RWPE2 (cell line): ENCODE results near the gene RORC.

ENCODE experiments used
- ATAC-seq: fragments of 200-7000 bp; cut with Tn5 transposase; 3 replicates; pipeline ENCODE4 v1.9.1; 2021; ENCODE audit warnings: low read depth
- DNase-seq: peaks from one replicate; pipeline ENCODE4 v3.0.0-alpha.2; 2020; ENCODE audit warnings: low spot score
- H3K27ac ChIP-seq: fragments of 450-650 bp; 2 replicates; pipeline ENCODE4 v1.5.1; 2017; ENCODE audit warnings: mild to moderate bottlenecking; ENCODE audit not compliant: poor library complexity, severe bottlenecking
- H3K27me3 ChIP-seq: fragments of 250-450 bp; sonication (Bioruptor Pico); 2 replicates; pipeline ENCODE4 v1.5.1; 2021; ENCODE audit warnings: mild to moderate bottlenecking, moderate library complexity; ENCODE audit not compliant: insufficient read depth, poor library complexity, severe bottlenecking
- H3K36me3 ChIP-seq: fragments of 250-450 bp; sonication (Bioruptor Pico); 2 replicates; pipeline ENCODE4 v1.5.1; 2020; ENCODE audit warnings: low read depth, mild to moderate bottlenecking, moderate library complexity
- H3K4me1 ChIP-seq: fragments of 250-450 bp; sonication (Bioruptor Pico); 2 replicates; pipeline ENCODE4 v1.5.1; 2021; ENCODE audit warnings: mild to moderate bottlenecking, moderate library complexity; ENCODE audit not compliant: insufficient read depth, poor library complexity, severe bottlenecking
- H3K4me3 ChIP-seq: fragments of 250-450 bp; sonication (Bioruptor Pico); 2 replicates; pipeline ENCODE4 v1.5.1; 2021; ENCODE audit warnings: mild to moderate bottlenecking, moderate library complexity; ENCODE audit not compliant: severe bottlenecking
- H3K9me3 ChIP-seq: fragments of 250-450 bp; sonication (Bioruptor Pico); 2 replicates; pipeline ENCODE4 v1.5.1; 2021; ENCODE audit warnings: mild to moderate bottlenecking, moderate library complexity; ENCODE audit not compliant: severe bottlenecking
- TF ChIP-seq, protein P1 (sequence below): fragments of 450-650 bp; IDR thresholded peaks from one replicate; pipeline ENCODE4 v1.5.1; 2017; ENCODE audit warnings: mild to moderate bottlenecking, moderate library complexity; ENCODE audit not compliant: poor library complexity, severe bottlenecking

RORC gene

DNA sequence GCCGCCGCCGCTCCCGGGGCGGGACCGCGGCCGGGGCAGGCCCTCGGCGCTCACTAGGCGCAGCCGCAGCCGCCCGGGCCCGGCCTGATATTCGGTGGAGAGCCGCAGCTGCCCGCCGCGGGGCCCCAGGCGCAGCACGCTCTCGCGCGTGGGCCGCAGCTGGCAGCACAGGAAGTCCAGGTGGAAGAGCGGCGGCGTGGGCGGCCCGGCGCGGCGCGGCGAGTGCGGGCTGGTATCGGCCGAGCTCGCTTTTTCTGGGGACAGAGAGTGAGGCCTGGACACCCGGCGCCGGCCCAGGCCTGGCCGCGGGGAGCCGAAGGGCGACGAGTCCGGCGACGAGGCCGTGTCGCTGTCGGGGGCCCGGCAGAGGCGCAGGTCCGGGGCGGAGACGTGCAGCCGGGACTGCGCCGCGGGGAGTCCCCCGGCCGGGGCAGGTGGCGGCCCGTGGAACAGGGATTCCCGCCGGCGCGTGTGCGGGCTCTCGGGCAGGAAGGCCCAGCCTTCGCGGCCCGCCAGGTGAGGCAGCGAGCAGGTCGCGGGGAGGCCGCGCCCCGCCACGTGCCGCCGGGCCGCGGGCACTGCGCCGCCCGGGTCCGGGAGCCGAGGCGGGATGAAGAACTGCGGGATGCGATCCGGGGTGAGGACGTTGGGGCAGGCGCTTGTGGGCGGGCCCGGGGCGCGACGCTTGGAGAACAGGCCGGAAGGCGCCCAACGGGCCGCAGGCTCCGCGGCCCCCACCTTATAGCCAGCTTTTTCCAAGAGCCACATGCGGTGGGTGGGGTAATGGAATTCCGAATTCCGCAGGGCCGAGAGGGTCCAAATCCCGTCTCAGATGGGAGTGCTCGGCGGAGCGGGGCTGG lies 6.8 kb upstream of the RORC start:
- Histone ChIP-seq H3K9me3 (no peaks in the 10 kb centered on the region), H3K4me1 (peaks cover 36% of the 10 kb centered on the region), H3K4me3 (no peak overlapping the region), H3K27ac (peak overlapping the region; percentile 75), H3K27me3 (no peaks in the 10 kb centered on the region), H3K36me3 (no peaks in the 10 kb centered on the region)
- ATAC-seq (no peak), DNase-seq (no peak)
- TF ChIP-seq, protein P1, sequence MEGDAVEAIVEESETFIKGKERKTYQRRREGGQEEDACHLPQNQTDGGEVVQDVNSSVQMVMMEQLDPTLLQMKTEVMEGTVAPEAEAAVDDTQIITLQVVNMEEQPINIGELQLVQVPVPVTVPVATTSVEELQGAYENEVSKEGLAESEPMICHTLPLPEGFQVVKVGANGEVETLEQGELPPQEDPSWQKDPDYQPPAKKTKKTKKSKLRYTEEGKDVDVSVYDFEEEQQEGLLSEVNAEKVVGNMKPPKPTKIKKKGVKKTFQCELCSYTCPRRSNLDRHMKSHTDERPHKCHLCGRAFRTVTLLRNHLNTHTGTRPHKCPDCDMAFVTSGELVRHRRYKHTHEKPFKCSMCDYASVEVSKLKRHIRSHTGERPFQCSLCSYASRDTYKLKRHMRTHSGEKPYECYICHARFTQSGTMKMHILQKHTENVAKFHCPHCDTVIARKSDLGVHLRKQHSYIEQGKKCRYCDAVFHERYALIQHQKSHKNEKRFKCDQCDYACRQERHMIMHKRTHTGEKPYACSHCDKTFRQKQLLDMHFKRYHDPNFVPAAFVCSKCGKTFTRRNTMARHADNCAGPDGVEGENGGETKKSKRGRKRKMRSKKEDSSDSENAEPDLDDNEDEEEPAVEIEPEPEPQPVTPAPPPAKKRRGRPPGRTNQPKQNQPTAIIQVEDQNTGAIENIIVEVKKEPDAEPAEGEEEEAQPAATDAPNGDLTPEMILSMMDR = no peak

DNA sequence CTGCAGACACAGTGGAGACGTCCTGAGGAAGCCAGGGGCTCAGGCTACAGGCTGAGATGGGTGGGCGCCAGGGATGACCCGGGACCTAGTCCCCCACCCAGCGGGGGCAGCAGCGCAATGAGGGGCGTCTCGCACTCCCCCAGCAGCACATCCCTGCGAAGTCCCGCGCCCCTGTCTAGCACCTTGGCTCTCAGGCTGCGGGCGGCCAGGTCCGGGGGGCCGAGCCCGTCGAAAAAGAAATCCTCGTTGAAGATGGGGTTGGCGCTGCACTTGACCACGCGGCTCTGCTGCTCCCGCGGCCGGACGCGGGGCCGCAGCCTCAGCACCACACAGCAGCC lies 6.3 kb upstream of the RORC start:
- TF ChIP-seq, protein P1 = no peak
- H3K4me3 ChIP-seq = no peak overlapping the region
- H3K27ac ChIP-seq = peak overlapping the region; percentile 75
- no peaks in the 10 kb centered on the region for H3K27me3 ChIP-seq
- ATAC-seq (no peak), DNase-seq (no peak)
- H3K36me3 ChIP-seq = no peaks in the 10 kb centered on the region
- no peaks in the 10 kb centered on the region for H3K9me3 ChIP-seq
- H3K4me1 ChIP-seq = peaks cover 36% of the 10 kb centered on the region

DNA sequence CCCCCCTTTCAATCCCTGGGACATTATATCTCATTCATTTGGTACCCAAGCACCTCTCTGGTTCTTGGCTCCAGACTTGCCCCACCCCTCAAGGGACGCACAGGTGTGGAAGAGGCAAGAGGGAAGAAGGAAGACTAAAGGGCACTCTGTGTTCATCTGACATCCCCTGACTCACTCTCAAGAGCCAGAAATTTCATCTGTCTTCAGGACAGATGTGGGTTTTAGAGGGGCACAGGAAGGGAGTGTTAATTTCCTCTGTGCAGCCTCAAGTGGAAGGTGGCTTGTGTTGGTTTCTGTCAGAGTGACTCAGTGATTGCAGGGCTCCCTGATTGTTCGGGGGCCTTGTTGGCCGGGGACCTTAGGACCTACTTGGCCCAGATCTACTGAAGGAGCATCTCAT lies 5.6 kb upstream of the RORC start:
- TF ChIP-seq, protein P1 = no peak

DNA sequence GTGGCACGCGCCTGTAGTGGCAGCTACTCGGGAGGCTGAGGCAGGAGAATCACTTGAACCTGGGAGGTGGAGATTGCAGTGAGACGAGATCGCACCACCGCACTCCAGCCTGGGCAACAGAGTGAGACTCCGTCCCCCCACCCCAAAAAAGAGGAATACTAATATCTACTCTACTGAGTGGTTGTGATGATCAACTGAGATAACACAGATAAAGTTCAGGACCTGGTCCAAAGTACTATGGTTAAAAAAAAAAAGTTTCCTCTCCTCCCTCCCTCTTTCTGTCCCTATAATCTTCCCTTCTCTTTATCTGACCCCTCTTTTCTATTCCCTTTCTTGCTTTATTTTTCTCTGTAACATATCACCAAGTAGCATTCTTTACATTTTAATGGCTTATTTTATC lies 4.0 kb upstream of the RORC start:
- Histone ChIP-seq H3K27ac (peak overlapping the region; percentile 75), H3K4me3 (no peak overlapping the region), H3K4me1 (peaks cover 41% of the 10 kb centered on the region), H3K9me3 (no peaks in the 10 kb centered on the region), H3K27me3 (no peaks in the 10 kb centered on the region), H3K36me3 (no peaks in the 10 kb centered on the region)
- TF ChIP-seq, protein P1 = no peak
- no peak for ATAC-seq
- DNase-seq = no peak

More for the DNA sequence above, 5.6 kb upstream of the RORC start:
- Histone ChIP-seq H3K4me1 (peaks cover 39% of the 10 kb centered on the region), H3K9me3 (no peaks in the 10 kb centered on the region), H3K4me3 (no peak overlapping the region), H3K27ac (peak overlapping the region; percentile 75), H3K36me3 (no peaks in the 10 kb centered on the region), H3K27me3 (no peaks in the 10 kb centered on the region)
- ATAC-seq = peak; percentile 58
- DNase-seq = peak; percentile 84

DNA sequence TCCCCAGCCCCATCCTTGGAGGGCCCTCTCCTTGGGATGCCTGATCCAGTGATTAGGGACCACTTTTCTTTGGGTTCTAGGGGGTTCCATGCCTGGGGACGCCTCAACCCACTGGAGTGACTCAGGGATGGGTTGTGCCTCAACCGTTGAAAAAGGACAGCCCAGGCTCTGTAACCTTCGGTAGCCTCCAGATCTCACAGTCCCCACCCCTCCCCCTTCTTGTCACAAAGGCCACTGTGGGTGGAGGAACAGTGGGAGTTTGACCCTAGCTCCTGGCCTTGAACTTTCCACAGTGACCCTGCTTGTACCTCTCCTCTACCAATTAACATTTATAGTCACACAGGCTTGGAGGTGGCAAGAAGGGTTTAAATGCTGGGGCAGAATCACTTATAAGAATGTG lies 2.6 kb upstream of the RORC start:
- no peak overlapping the region for H3K4me3 ChIP-seq
- ATAC-seq = no peak
- no peaks in the 10 kb centered on the region for H3K27me3 ChIP-seq
- no peak overlapping the region for H3K27ac ChIP-seq
- H3K36me3 ChIP-seq = no peaks in the 10 kb centered on the region
- DNase-seq = no peak
- H3K9me3 ChIP-seq = no peaks in the 10 kb centered on the region
- peaks cover 42% of the 10 kb centered on the region for H3K4me1 ChIP-seq
- TF ChIP-seq, protein P1 = no peak
